Measurements from ENCODE around the gene FAT2.

FAT2 gene

GRCh38 chr5:151570512-151571269 lies 20.4 kb downstream of the FAT2 start:
- no peak overlapping the region for H3K4me3 ChIP-seq (ENCODE audit: low read depth, low read length)
- DNase-seq (ENCODE audit: low read depth) = no peak
- TF ChIP-seq, protein P1, sequence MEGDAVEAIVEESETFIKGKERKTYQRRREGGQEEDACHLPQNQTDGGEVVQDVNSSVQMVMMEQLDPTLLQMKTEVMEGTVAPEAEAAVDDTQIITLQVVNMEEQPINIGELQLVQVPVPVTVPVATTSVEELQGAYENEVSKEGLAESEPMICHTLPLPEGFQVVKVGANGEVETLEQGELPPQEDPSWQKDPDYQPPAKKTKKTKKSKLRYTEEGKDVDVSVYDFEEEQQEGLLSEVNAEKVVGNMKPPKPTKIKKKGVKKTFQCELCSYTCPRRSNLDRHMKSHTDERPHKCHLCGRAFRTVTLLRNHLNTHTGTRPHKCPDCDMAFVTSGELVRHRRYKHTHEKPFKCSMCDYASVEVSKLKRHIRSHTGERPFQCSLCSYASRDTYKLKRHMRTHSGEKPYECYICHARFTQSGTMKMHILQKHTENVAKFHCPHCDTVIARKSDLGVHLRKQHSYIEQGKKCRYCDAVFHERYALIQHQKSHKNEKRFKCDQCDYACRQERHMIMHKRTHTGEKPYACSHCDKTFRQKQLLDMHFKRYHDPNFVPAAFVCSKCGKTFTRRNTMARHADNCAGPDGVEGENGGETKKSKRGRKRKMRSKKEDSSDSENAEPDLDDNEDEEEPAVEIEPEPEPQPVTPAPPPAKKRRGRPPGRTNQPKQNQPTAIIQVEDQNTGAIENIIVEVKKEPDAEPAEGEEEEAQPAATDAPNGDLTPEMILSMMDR (IDR thresholded peaks at IDR 0.05; ENCODE audit: low read depth, low read length) = no peak
- TF ChIP-seq MAX (IDR thresholded peaks at IDR 0.05; ENCODE audit: low read depth, low read length) = no peak
- TF ChIP-seq POLR2A (IDR thresholded peaks at IDR 0.05; ENCODE audit: extremely low read depth, insufficient read length) = no peak
- TF ChIP-seq MYC (IDR thresholded peaks at IDR 0.05; ENCODE audit: low read depth, low read length) = no peak

DNA sequence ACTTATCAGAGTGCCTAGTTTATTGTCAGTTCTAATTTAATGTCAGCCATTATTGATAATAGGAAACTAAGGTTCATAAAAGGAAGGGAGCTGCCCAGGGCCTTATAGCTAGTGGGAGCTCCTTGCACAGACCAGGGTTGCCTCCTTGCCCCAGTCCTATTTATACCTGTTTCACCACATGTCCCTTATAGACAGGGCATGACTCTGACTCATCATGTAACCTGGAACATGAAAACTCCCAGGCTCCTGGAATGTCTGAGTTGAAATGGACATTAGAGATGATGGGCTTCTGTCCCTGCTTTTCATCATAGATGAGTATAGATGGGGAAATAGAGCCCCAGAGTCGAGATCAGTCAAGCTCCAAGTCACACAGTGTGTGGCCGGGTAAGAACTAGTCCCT lies 21.1 kb downstream of the FAT2 start:
- no peak for DNase-seq (ENCODE audit: low read depth)
- TF ChIP-seq, protein P1 (IDR thresholded peaks at IDR 0.05; ENCODE audit: low read depth, low read length) = no peak
- TF ChIP-seq POLR2A (IDR thresholded peaks at IDR 0.05; ENCODE audit: extremely low read depth, insufficient read length) = no peak
- TF ChIP-seq MYC (IDR thresholded peaks at IDR 0.05; ENCODE audit: low read depth, low read length) = no peak
- TF ChIP-seq MAX (IDR thresholded peaks at IDR 0.05; ENCODE audit: low read depth, low read length) = no peak
- no peak overlapping the region for H3K4me3 ChIP-seq (ENCODE audit: low read depth, low read length)

- no peak for DNase-seq (ENCODE audit: low read depth)
- TF ChIP-seq MAX (IDR thresholded peaks at IDR 0.05; ENCODE audit: low read depth, low read length) (no peak), POLR2A (IDR thresholded peaks at IDR 0.05; ENCODE audit: extremely low read depth, insufficient read length) (no peak)
- TF ChIP-seq, protein P1 (IDR thresholded peaks at IDR 0.05; ENCODE audit: low read depth, low read length) = no peak
- H3K4me3 ChIP-seq (ENCODE audit: low read depth, low read length) = no peak overlapping the region
Measured at GRCh38 chr5:151569132-151570046, 21.7 kb downstream of the FAT2 start.

GRCh38 chr5:151568036-151568435 lies 23.1 kb downstream of the FAT2 start:
- DNase-seq (ENCODE audit: low read depth) = no peak
- no peak overlapping the region for H3K4me3 ChIP-seq (ENCODE audit: low read depth, low read length)
- TF ChIP-seq MYC (IDR thresholded peaks at IDR 0.05; ENCODE audit: low read depth, low read length) (no peak), POLR2A (IDR thresholded peaks at IDR 0.05; ENCODE audit: extremely low read depth, insufficient read length) (no peak), MAX (IDR thresholded peaks at IDR 0.05; ENCODE audit: low read depth, low read length) (no peak)
- TF ChIP-seq, protein P1 (IDR thresholded peaks at IDR 0.05; ENCODE audit: low read depth, low read length) = no peak

GRCh38 chr5:151565971-151566370 lies 25.2 kb downstream of the FAT2 start:
- DNase-seq (ENCODE audit: low read depth) = no peak
- no peak overlapping the region for H3K4me3 ChIP-seq (ENCODE audit: low read depth, low read length)
- TF ChIP-seq MYC (IDR thresholded peaks at IDR 0.05; ENCODE audit: low read depth, low read length) (no peak), POLR2A (IDR thresholded peaks at IDR 0.05; ENCODE audit: extremely low read depth, insufficient read length) (no peak), MAX (IDR thresholded peaks at IDR 0.05; ENCODE audit: low read depth, low read length) (no peak)
- TF ChIP-seq, protein P1 (IDR thresholded peaks at IDR 0.05; ENCODE audit: low read depth, low read length) = no peak
